HepG2 (cell line): ENCODE results near the gene GRAMD4. TPM values are rescaled to one million over a fixed set of nuclear protein-coding genes. Genes with fewer than 3 reads are reported as not detected.
A peak's percentile ranks its signal among the peaks of the same experiment; 100 is the strongest.

Experiments
- CEBPB ChIP-seq: IDR thresholded peaks from 2 replicates; pipeline ENCODE4 v1.6.1; 2011; ENCODE audit warnings: low read depth, low read length, improper control_type of control experiment, borderline replicate concordance
- CENPT ChIP-seq: sonication (generic); formaldehyde crosslinking; IDR thresholded peaks from 2 replicates; pipeline ENCODE4 v1.8.0; 2022; ENCODE audit warnings: low read depth, mild to moderate bottlenecking, moderate library complexity, missing genetic modification reagents
- CENPX ChIP-seq: sonication (generic); formaldehyde crosslinking; IDR thresholded peaks from 2 replicates; pipeline ENCODE4 v1.9.0; 2021; ENCODE audit warnings: mild to moderate bottlenecking, missing genetic modification reagents, moderate library complexity
- FOXK1 ChIP-seq: sonication (generic); formaldehyde crosslinking; IDR thresholded peaks from 2 replicates; pipeline ENCODE4 v1.4.0; 2020; ENCODE audit warnings: low read depth, missing genetic modification reagents, borderline replicate concordance
- FOXM1 ChIP-seq: sonication (generic); formaldehyde crosslinking; IDR thresholded peaks from 2 replicates; pipeline ENCODE4 v1.5.0; 2020; ENCODE audit warnings: missing genetic modification reagents
- GATAD2A ChIP-seq: IDR thresholded peaks from 2 replicates; pipeline ENCODE4 v1.6.1; 2016
- GFI1 ChIP-seq: sonication (generic); formaldehyde crosslinking; IDR thresholded peaks from 2 replicates; pipeline ENCODE4 v1.5.0; 2020; ENCODE audit warnings: missing genetic modification reagents, mild to moderate bottlenecking, borderline replicate concordance
- JARID2 ChIP-seq: sonication (generic); formaldehyde crosslinking; IDR thresholded peaks from 2 replicates; pipeline ENCODE4 v1.8.1; 2023; ENCODE audit warnings: missing genetic modification reagents, inconsistent platforms; ENCODE audit not compliant: insufficient replicate concordance
- KDM4B ChIP-seq: sonication (generic); formaldehyde crosslinking; IDR thresholded peaks from 2 replicates; pipeline ENCODE4 v1.4.0; 2020; ENCODE audit warnings: missing genetic modification reagents
- MEIS1 ChIP-seq: sonication (generic); formaldehyde crosslinking; IDR thresholded peaks from 2 replicates; pipeline ENCODE4 v1.9.0; 2021; ENCODE audit warnings: mild to moderate bottlenecking, missing genetic modification reagents, moderate library complexity, borderline replicate concordance
- MYC ChIP-seq: sonication (generic); formaldehyde crosslinking; IDR thresholded peaks from 2 replicates; pipeline ENCODE4 v1.9.0; 2021; ENCODE audit warnings: missing genetic modification reagents, borderline replicate concordance
- NR3C1 ChIP-seq: sonication (generic); formaldehyde crosslinking; IDR thresholded peaks from 2 replicates; pipeline ENCODE4 v1.4.0; 2020; ENCODE audit warnings: missing genetic modification reagents
- PHF20 ChIP-seq: sonication (generic); formaldehyde crosslinking; IDR thresholded peaks from 2 replicates; pipeline ENCODE4 v1.5.0; 2020; ENCODE audit warnings: mild to moderate bottlenecking, missing genetic modification reagents
- SIX4 ChIP-seq: sonication (generic); formaldehyde crosslinking; IDR thresholded peaks from 2 replicates; pipeline ENCODE4 v1.4.0; 2020; ENCODE audit warnings: missing genetic modification reagents
- TFDP1 ChIP-seq: IDR thresholded peaks from 2 replicates; pipeline ENCODE4 v1.6.1; 2016; ENCODE audit warnings: missing compliant biosample characterization, missing genetic modification reagents, borderline replicate concordance
- THYN1 ChIP-seq: sonication (generic); formaldehyde crosslinking; IDR thresholded peaks from 2 replicates; pipeline ENCODE4 v1.8.1; 2023; ENCODE audit warnings: low read depth, mild to moderate bottlenecking, moderate library complexity, missing genetic modification reagents, borderline replicate concordance
- ZBTB25 ChIP-seq: IDR thresholded peaks from 2 replicates; pipeline ENCODE4 v1.6.1; 2018; ENCODE audit warnings: missing genetic modification reagents
- ZBTB26 ChIP-seq: IDR thresholded peaks from 2 replicates; pipeline ENCODE4 v1.6.1; 2016; ENCODE audit warnings: missing compliant biosample characterization, missing genetic modification reagents, borderline replicate concordance
- ZBTB46 ChIP-seq: sonication (generic); formaldehyde crosslinking; IDR thresholded peaks from 2 replicates; pipeline ENCODE4 v1.4.0; 2020; ENCODE audit warnings: mild to moderate bottlenecking, missing genetic modification reagents, borderline replicate concordance
- ZMYM2 ChIP-seq: sonication (generic); formaldehyde crosslinking; IDR thresholded peaks from 2 replicates; pipeline ENCODE4 v1.8.0; 2022; ENCODE audit warnings: mild to moderate bottlenecking, missing genetic modification reagents
- ZNF292 ChIP-seq: sonication (generic); formaldehyde crosslinking; IDR thresholded peaks from 2 replicates; pipeline ENCODE4 v1.8.1; 2022; ENCODE audit warnings: mild to moderate bottlenecking, low read depth, missing genetic modification reagents, borderline replicate concordance
- ZNF367 ChIP-seq: sonication (generic); formaldehyde crosslinking; IDR thresholded peaks from 2 replicates; pipeline ENCODE4 v1.4.0; 2020; ENCODE audit warnings: missing genetic modification reagents, borderline replicate concordance
- ZNF547 ChIP-seq: sonication (generic); formaldehyde crosslinking; IDR thresholded peaks from 2 replicates; pipeline ENCODE4 v1.5.1; 2020; ENCODE audit warnings: mild to moderate bottlenecking, missing genetic modification reagents
- ZSCAN5A ChIP-seq: sonication (generic); formaldehyde crosslinking; IDR thresholded peaks from 2 replicates; pipeline ENCODE4 v1.8.0; 2022; ENCODE audit warnings: mild to moderate bottlenecking, missing genetic modification reagents, borderline replicate concordance
- polyA plus RNA-seq, 8 experiments: library from polyadenylated mRNA; depleted of rRNA in 3 of 8; stranded (reverse) in 7 of 8; unstranded in 1 of 8; fragments of >200 nt; fragmentation: Illumina TruSeq in 4 of 8; extraction: Trizol in 4 of 8; gene quantifications; 2 replicates each; pipeline versions ENCODE4 v1.2.1 to v1.2.3, GENCODE V29; 2011 to 2016; ENCODE audit warnings: low read depth in 4 of 8, missing spikeins in 1 of 8, mixed read lengths in 1 of 8; ENCODE audit not compliant: insufficient read depth in 1 of 8
- total RNA-seq, 5 experiments: library from RNA; depleted of rRNA; stranded (reverse); fragments of >200 nt; fragmentation: Illumina TruSeq; extraction: Trizol; gene quantifications; 2 replicates each; pipeline ENCODE4 v1.2.3, GENCODE V29; 2016; ENCODE audit warnings: low read depth in 1 of 5

The GRAMD4 gene
- total and polyA plus RNA-seq, 2 of the 13 experiments (the other 11 are each of a cell fraction or from before 2014, with no cell fraction given), result 15.2 to 15.7 TPM

GRCh38 chr22:46609175-46609690 is 11.0 kb upstream of the GRAMD4 start (continued):
- TF ChIP-seq ZNF292 (CRISPR knock-in tag) (no peak; the same call in 1 of the 2 replicates), MEIS1 (no peak), ZSCAN5A (no peak), CEBPB (no peak), ZMYM2 (peak; percentile 78), FOXM1 (CRISPR knock-in tag) (no peak), FOXK1 (CRISPR knock-in tag) (peak; percentile 52; the same call in 1 of the 2 replicates), MYC (CRISPR knock-in tag) (peak; percentile 83), ZBTB26 (CRISPR knock-in tag) (no peak), THYN1 (CRISPR knock-in tag) (no peak), GATAD2A (CRISPR knock-in tag) (peak; percentile 92), ZBTB25 (CRISPR knock-in tag) (no peak), KDM4B (CRISPR knock-in tag) (no peak), ZNF547 (CRISPR knock-in tag) (no peak; the same call in 1 of the 2 replicates), ZNF367 (0 out of 2 replicates have a peak, but pooled peaks have one; percentile 42), CENPX (CRISPR knock-in tag) (no peak), NR3C1 (CRISPR knock-in tag) (no peak), GFI1 (CRISPR knock-in tag) (no peak), CENPT (CRISPR knock-in tag) (no peak), TFDP1 (CRISPR knock-in tag) (0 out of 2 replicates have a peak, but pooled peaks have one; percentile 24), SIX4 (CRISPR knock-in tag) (peak; percentile 63), ZBTB46 (no peak), PHF20 (CRISPR knock-in tag) (no peak), JARID2 (CRISPR knock-in tag) (no peak)
